ACC112 (cell line): ENCODE results near the gene DTHD1.

Experiments
- H2AFZ ChIP-seq: fragments of 200-600 bp; sonication (generic); one replicate; pipeline ENCODE4 v1.6.0; 2017; ENCODE audit warnings: antibody characterized with exemption, low read length; ENCODE audit not compliant: unreplicated experiment
- H3K27ac ChIP-seq: fragments of 200-600 bp; sonication (generic); 2 replicates; pipeline ENCODE4 v1.5.1; 2014; ENCODE audit warnings: low read depth, mild to moderate bottlenecking, antibody characterized with exemption, low read length, moderate library complexity
- H3K27me3 ChIP-seq: fragments of 200-600 bp; sonication (generic); 2 replicates; pipeline ENCODE4 v1.6.1; 2014; ENCODE audit warnings: mild to moderate bottlenecking, antibody characterized with exemption, low read length, moderate library complexity, mixed read lengths; ENCODE audit not compliant: insufficient read depth
- H3K36me3 ChIP-seq: fragments of 200-600 bp; sonication (generic); 2 replicates; pipeline ENCODE4 v1.6.1; 2016; ENCODE audit warnings: mild to moderate bottlenecking, antibody characterized with exemption, low read length, moderate library complexity, mixed read lengths; ENCODE audit not compliant: insufficient read depth
- H3K4me1 ChIP-seq: fragments of 200-600 bp; sonication (generic); one replicate; pipeline ENCODE4 v1.6.1; 2016; ENCODE audit warnings: low read length, mixed read lengths; ENCODE audit not compliant: insufficient read depth, unreplicated experiment, control insufficient read depth
- H3K4me3 ChIP-seq: fragments of 200-600 bp; sonication (generic); 2 replicates; pipeline ENCODE4 v1.5.1; 2014; ENCODE audit warnings: mild to moderate bottlenecking, low read depth, low read length
- H3K79me2 ChIP-seq: fragments of 200-600 bp; sonication (generic); one replicate; pipeline ENCODE4 v1.6.0; 2016; ENCODE audit warnings: low read length; ENCODE audit not compliant: control insufficient read depth, unreplicated experiment, insufficient read depth

DTHD1 gene

GRCh38 chr4:36292556-36293188, 11.3 kb downstream of the DTHD1 start:
- Histone ChIP-seq H3K27me3 (no peaks in the 10 kb centered on the region), H3K36me3 (no peaks in the 10 kb centered on the region), H3K79me2 (no peaks in the 10 kb centered on the region), H3K4me1 (no peaks in the 10 kb centered on the region), H3K4me3 (no peak overlapping the region), H2AFZ (no peak overlapping the region), H3K27ac (no peak overlapping the region)

DNA sequence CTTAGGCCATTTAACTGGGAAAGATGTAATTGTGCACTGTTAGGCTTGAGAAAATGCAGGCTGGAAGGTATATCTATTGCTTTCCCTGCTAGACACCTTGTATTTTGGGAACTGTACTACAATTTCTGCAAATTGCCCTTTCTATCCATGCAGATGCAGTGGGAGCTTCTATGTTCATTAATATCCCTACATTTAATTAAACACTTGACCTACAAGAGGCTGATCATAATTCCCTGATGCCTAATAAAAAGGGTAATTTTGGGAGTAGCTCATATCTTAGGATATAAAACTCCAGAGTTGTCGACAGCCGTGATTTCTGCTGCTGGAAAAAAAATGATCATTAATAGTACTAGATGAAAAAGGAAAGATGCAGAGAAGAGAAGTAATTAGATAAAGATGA, 19.7 kb downstream of the DTHD1 start:
- Histone ChIP-seq H3K27ac (no peak overlapping the region), H3K79me2 (no peaks in the 10 kb centered on the region), H2AFZ (no peak overlapping the region), H3K36me3 (no peaks in the 10 kb centered on the region), H3K27me3 (no peaks in the 10 kb centered on the region), H3K4me1 (no peaks in the 10 kb centered on the region), H3K4me3 (no peak overlapping the region)

- Histone ChIP-seq H3K27ac (no peak overlapping the region), H3K36me3 (no peaks in the 10 kb centered on the region), H3K27me3 (no peaks in the 10 kb centered on the region), H2AFZ (no peak overlapping the region), H3K79me2 (no peaks in the 10 kb centered on the region), H3K4me1 (no peaks in the 10 kb centered on the region), H3K4me3 (no peak overlapping the region)
Observed at GRCh38 chr4:36303426-36304137, 22.2 kb downstream of the DTHD1 start.

GRCh38 chr4:36304138-36304681, 22.8 kb downstream of the DTHD1 start:
- H3K4me1 ChIP-seq, result no peaks in the 10 kb centered on the region
- H2AFZ ChIP-seq, result no peak overlapping the region
- H3K27ac ChIP-seq, result no peak overlapping the region
- no peaks in the 10 kb centered on the region for H3K27me3 ChIP-seq
- no peak overlapping the region for H3K4me3 ChIP-seq
- no peaks in the 10 kb centered on the region for H3K36me3 ChIP-seq
- H3K79me2 ChIP-seq, result no peaks in the 10 kb centered on the region

DNA sequence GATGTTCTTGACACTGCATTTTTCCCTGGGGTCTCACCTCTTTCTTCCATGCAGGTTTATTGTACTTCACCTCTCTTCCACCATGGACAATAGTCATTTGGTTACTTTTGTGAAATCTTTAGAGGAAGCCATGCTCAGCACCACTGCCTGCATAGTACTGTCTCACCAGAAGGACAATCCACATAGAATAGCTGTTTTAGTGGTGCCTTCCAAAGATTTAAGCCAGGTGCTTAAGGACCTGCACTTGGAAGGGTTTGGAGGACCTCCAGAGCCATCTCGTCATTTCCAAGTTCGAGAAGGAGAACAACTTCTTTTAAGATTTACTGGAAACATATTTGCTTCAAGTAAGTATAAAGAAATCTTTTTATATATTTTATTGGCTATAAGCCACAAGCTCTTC, 26.7 kb downstream of the DTHD1 start:
- Histone ChIP-seq H3K79me2 (no peaks in the 10 kb centered on the region), H3K4me1 (no peaks in the 10 kb centered on the region), H3K27me3 (no peaks in the 10 kb centered on the region), H3K27ac (no peak overlapping the region), H3K4me3 (no peak overlapping the region), H3K36me3 (no peaks in the 10 kb centered on the region), H2AFZ (no peak overlapping the region)

GRCh38 chr4:36310216-36310615, 28.8 kb downstream of the DTHD1 start:
- Histone ChIP-seq H3K4me1 (no peaks in the 10 kb centered on the region), H3K27ac (no peak overlapping the region), H2AFZ (no peak overlapping the region), H3K79me2 (no peaks in the 10 kb centered on the region), H3K4me3 (no peak overlapping the region), H3K27me3 (no peaks in the 10 kb centered on the region), H3K36me3 (no peaks in the 10 kb centered on the region)

DNA sequence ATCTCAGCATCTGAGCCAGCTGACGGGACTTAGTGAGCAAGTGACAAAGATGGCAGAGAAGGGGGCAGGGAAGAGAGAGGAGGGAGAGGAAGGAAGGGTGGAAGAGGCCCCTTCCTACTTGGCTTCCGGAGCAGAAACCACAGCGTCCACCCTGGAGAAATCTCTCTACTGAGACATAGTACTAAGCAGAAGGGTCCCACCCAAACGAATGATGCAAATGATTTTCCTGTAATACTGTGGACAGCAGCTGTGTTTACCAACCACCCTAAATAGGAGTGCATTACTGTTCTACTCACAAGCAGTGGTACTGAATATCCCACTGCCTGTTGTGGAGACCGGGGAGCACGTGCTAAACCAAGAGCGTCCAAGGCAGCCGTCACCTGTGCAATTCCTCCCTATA, 29.4 kb downstream of the DTHD1 start:
- Histone ChIP-seq H2AFZ (no peak overlapping the region), H3K27me3 (no peaks in the 10 kb centered on the region), H3K27ac (no peak overlapping the region)

DNA sequence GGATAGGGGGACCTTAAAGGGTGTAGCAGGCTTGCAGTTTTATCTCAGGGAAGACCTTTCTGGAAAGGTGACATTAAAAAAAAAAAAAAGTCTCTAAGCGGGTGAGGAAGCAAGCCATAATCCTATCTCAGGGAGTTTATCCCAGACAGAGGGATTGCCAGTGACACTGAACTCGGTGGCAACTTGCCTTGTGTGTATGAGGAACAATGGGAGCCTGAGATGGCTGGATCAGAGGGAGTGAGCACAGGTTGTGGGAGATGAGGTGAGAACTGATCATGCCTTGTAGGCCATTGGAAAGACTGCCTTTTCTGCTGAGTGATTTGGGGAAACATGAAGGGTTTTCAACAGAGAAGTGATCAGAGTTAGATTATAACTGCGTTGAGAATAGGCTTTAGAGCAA, 31.1 kb downstream of the DTHD1 start:
- Histone ChIP-seq H3K36me3 (no peaks in the 10 kb centered on the region), H3K4me1 (no peaks in the 10 kb centered on the region), H3K4me3 (no peak overlapping the region), H2AFZ (no peak overlapping the region), H3K27ac (no peak overlapping the region), H3K79me2 (no peaks in the 10 kb centered on the region), H3K27me3 (no peaks in the 10 kb centered on the region)

More for the DNA sequence above, 29.4 kb downstream of the DTHD1 start:
- no peaks in the 10 kb centered on the region for H3K36me3 ChIP-seq
- H3K4me3 ChIP-seq, result no peak overlapping the region
- no peaks in the 10 kb centered on the region for H3K4me1 ChIP-seq
- no peaks in the 10 kb centered on the region for H3K79me2 ChIP-seq

DNA sequence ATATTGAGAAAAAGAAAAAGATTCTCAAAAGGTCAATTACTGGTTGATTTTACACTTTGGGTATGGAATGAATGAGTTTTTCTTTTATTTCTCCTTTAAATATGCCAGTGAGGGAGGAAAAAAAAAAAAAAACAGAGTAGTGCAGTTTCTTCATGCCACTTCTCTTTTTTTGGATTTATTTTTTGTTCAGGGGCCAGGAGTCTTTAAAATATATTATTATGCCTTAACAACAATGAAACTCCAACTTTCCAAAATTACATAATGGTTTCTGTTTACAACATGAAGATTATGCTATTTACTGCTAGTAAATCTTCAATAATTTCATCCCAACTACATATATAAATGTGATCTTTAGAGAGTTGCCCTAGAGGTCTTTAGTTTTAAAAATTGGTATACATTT, 31.9 kb downstream of the DTHD1 start:
- H3K27ac ChIP-seq, result no peak overlapping the region

DNA sequence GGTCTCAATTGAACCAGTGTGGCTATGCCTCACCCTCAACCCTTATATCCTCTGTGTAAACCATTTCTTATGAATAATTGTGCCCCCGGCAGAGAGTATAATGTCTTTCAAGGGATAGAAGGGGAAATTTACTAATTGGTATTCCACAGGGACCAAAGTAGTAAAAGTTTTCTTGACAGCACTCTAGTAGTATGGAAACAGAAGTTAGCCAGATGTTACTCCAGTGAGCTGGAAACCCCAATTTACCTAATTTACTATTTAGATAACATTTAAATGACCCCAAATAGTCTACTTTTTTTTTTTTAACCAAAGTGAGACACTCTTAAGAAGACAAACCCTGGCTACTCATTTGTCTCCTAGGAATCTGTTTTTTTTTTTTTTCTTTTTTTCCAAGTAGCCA, 32.3 kb downstream of the DTHD1 start:
- Histone ChIP-seq H3K79me2 (no peaks in the 10 kb centered on the region), H3K36me3 (no peaks in the 10 kb centered on the region), H3K27ac (no peak overlapping the region), H3K4me3 (no peak overlapping the region), H3K4me1 (no peaks in the 10 kb centered on the region), H3K27me3 (no peaks in the 10 kb centered on the region), H2AFZ (no peak overlapping the region)

More for the DNA sequence above, 31.9 kb downstream of the DTHD1 start:
- H3K36me3 ChIP-seq, result no peaks in the 10 kb centered on the region
- no peak overlapping the region for H2AFZ ChIP-seq
- no peaks in the 10 kb centered on the region for H3K27me3 ChIP-seq
- no peaks in the 10 kb centered on the region for H3K79me2 ChIP-seq
- H3K4me3 ChIP-seq, result no peak overlapping the region
- no peaks in the 10 kb centered on the region for H3K4me1 ChIP-seq

DNA sequence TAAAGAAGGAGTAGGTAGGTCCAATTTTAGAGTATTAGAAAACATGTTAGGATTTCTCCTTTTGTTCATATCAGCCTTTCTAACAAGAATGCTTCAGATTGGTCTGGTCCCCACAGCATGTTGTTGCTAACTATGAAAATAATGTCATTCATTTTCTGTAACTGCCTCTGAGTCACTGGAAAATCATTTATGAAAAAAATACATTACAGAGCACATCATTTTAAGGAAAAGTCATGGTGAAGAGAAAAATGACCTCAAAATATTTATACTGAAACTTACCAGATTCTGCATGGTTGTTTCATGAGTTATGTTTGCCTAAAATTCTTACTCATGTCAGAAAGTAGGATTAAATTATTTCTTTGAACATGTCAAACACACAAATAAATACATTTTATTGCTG, 35.2 kb downstream of the DTHD1 start:
- H2AFZ ChIP-seq, result no peak overlapping the region
- no peak overlapping the region for H3K4me3 ChIP-seq
- H3K36me3 ChIP-seq, result no peaks in the 10 kb centered on the region
- no peaks in the 10 kb centered on the region for H3K79me2 ChIP-seq
- no peaks in the 10 kb centered on the region for H3K4me1 ChIP-seq
- H3K27me3 ChIP-seq, result no peaks in the 10 kb centered on the region
- no peak overlapping the region for H3K27ac ChIP-seq
